ENCODE measurements around the gene ASB16. TPM values are rescaled to one million over a fixed set of nuclear protein-coding genes. Genes with fewer than 3 reads are reported as not detected.

The ASB16 gene
- total RNA-seq, result not detected in 2 replicates

DNA sequence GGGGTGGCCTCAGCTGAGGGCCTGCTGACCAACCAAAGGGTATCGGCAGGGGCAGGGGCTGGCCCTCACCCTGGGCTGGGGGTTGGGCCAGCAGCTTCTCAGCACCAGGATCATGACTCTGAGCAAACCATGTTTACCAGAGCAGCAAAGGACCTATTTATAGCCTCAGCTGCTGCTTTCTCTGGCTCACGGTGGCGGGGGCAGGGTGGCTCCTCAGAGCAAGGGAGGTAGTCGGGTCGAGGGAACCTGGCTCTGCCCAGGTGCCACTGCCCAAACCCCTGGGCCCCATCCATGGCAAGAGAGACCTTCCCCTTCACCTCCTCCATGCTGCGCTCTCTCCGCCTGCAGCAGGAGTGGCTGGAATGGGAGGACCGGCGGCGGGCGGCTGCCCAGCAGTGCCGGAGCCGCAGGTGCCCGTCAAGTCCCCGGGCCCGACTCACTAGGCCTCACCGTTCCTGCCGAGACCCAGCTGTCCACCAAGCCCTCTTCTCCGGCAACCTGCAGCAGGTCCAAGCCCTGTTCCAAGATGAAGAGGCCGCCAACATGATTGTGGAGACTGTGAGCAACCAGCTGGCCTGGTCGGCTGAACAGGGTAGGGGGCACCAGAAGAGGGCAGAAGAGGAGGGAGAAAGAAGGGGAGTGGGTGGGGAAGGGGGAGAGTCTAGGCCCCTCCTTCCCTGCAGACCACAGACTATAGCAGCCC lies at the start of gene ASB16:
TSS of gene ASB16 (plus strand) at position 206 of the 703 bp plus-strand sequence. CDS start at position 292, 86 bp downstream.
- H3K27me3 ChIP-seq (ENCODE audit: insufficient read depth, low read length), result no peaks in the 10 kb centered on the region
- DNase-seq (ENCODE audit: insufficient read length, low spot score, missing footprints), result peak; percentile 94
- no peaks in the 10 kb centered on the region for H3K9me3 ChIP-seq (ENCODE audit: low read depth, low read length)
- peak within 1 kb of the TSS; percentile 54 for H3K4me3 ChIP-seq (ENCODE audit: insufficient read depth, low read length)
- no peak for TF ChIP-seq CTCF (IDR thresholded peaks at IDR 0.05; ENCODE audit: extremely low read depth, low read depth, low read length)
- no peaks in the 10 kb centered on the region for H3K36me3 ChIP-seq (ENCODE audit: insufficient read depth, low read length)
- no peaks in the 10 kb centered on the region for H3K79me2 ChIP-seq (ENCODE audit: insufficient read depth, low read length)
- H4K20me1 ChIP-seq (ENCODE audit: insufficient read depth, low read length), result no peaks in the 10 kb centered on the region
- peaks cover 13% of the 10 kb centered on the region for H3K4me1 ChIP-seq (ENCODE audit: insufficient read depth, low read length)
- H2AFZ ChIP-seq (ENCODE audit: low read length), result peak within 1 kb of the TSS; percentile 51
- H3K4me2 ChIP-seq (ENCODE audit: insufficient read depth, low read length), result peak within 1 kb of the TSS; percentile 70
- no peak within 1 kb of the TSS for H3K27ac ChIP-seq (ENCODE audit: low read depth, low read length)

DNA sequence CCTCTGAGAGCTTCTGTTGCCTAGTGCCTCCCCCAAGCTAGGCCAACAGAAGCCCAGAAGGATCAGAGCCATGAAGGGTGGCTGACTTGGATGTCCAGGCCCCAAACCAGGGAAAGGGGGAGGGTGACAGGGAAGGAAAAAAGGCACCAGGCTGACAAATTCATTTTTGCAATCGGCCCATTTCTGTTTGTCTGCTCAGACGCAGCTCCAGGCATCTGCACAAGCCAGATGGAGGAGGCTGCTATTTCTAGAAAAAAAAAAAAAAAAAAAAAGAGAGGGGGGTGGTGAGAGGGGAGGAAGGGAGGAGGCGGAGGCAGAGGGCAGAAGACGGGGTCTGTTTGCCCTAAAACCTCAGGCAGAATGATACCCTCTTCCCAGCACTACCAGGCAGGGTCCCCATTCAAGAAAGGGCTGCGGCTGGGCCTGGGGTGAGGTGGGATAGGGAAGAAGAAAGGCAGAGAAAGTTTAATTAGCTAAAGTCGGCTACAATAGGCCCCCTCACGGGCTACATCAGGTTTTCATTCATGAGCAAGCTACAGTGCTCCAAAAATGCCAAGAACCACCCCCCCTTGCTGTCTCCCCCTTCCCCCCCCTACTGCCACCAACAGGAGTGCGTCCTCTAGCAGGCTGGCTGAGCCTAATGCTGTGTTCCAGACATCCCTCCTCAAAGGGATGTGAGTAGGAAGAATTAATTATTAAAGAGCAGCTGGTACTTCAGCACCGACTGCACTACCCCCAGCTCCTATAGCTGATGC lies 49.5 kb upstream of the ASB16 start:
- TF ChIP-seq CTCF (IDR thresholded peaks at IDR 0.05; ENCODE audit: extremely low read depth, low read depth, low read length), result no peak
- Histone ChIP-seq H4K20me1 (ENCODE audit: insufficient read depth, low read length) (peaks cover 41% of the 10 kb centered on the region), H3K36me3 (ENCODE audit: insufficient read depth, low read length) (no peaks in the 10 kb centered on the region), H3K9me3 (ENCODE audit: low read depth, low read length) (no peaks in the 10 kb centered on the region), H3K27me3 (ENCODE audit: insufficient read depth, low read length) (no peaks in the 10 kb centered on the region), H2AFZ (ENCODE audit: low read length) (no peak overlapping the region), H3K27ac (ENCODE audit: low read depth, low read length) (no peak overlapping the region), H3K4me2 (ENCODE audit: insufficient read depth, low read length) (no peak overlapping the region), H3K4me1 (ENCODE audit: insufficient read depth, low read length) (peaks cover 15% of the 10 kb centered on the region), H3K79me2 (ENCODE audit: insufficient read depth, low read length) (peaks cover 44% of the 10 kb centered on the region), H3K4me3 (ENCODE audit: insufficient read depth, low read length) (no peak overlapping the region)
- DNase-seq (ENCODE audit: insufficient read length, low spot score, missing footprints), result peak; percentile 69

GRCh38 chr17:44121997-44122815 lies 48.3 kb upstream of the ASB16 start:
- no peaks in the 10 kb centered on the region for H3K36me3 ChIP-seq (ENCODE audit: insufficient read depth, low read length)
- H3K4me3 ChIP-seq (ENCODE audit: insufficient read depth, low read length), result peak overlapping the region; percentile 80
- peaks cover 31% of the 10 kb centered on the region for H4K20me1 ChIP-seq (ENCODE audit: insufficient read depth, low read length)
- no peak for TF ChIP-seq CTCF (IDR thresholded peaks at IDR 0.05; ENCODE audit: extremely low read depth, low read depth, low read length)
- peaks cover 15% of the 10 kb centered on the region for H3K4me1 ChIP-seq (ENCODE audit: insufficient read depth, low read length)
- H3K79me2 ChIP-seq (ENCODE audit: insufficient read depth, low read length), result peaks cover 43% of the 10 kb centered on the region
- DNase-seq (ENCODE audit: insufficient read length, low spot score, missing footprints), result peak; percentile 38
- H3K9me3 ChIP-seq (ENCODE audit: low read depth, low read length), result no peaks in the 10 kb centered on the region
- H3K27ac ChIP-seq (ENCODE audit: low read depth, low read length), result no peak overlapping the region
- no peak overlapping the region for H2AFZ ChIP-seq (ENCODE audit: low read length)
- no peaks in the 10 kb centered on the region for H3K27me3 ChIP-seq (ENCODE audit: insufficient read depth, low read length)
- H3K4me2 ChIP-seq (ENCODE audit: insufficient read depth, low read length), result peak overlapping the region; percentile 88

Measured in osteoblast (primary cell).